H9 (cell line): ENCODE data around the gene FMN1. TPM values are rescaled to one million over a fixed set of nuclear protein-coding genes. Genes with fewer than 3 reads are reported as not detected.

Source experiments
- DNase-seq: peaks from one replicate; pipeline ENCODE4 v3.0.0-alpha.2; 2017
- H2AFZ ChIP-seq: one replicate; pipeline ENCODE4 v1.6.1; 2013; ENCODE audit warnings: mild to moderate bottlenecking, low read length, control low read depth, moderate library complexity
- H2AK5ac ChIP-seq: 2 replicates; pipeline ENCODE4 v1.6.1; 2013; ENCODE audit warnings: low read length, control low read depth, mixed read lengths; ENCODE audit not compliant: insufficient read length
- H2BK120ac ChIP-seq: one replicate; pipeline ENCODE4 v1.6.1; 2013; ENCODE audit warnings: low read depth, mild to moderate bottlenecking, low read length, control low read depth, inconsistent platforms; ENCODE audit not compliant: poor library complexity, severe bottlenecking
- H2BK12ac ChIP-seq: 2 replicates; pipeline ENCODE4 v1.6.1; 2013; ENCODE audit warnings: low read length, control low read depth, mixed read lengths, low read depth; ENCODE audit not compliant: insufficient read length
- H2BK15ac ChIP-seq: 2 replicates; pipeline ENCODE4 v1.6.1; 2013; ENCODE audit warnings: low read depth, low read length, control low read depth
- H2BK20ac ChIP-seq: one replicate; pipeline ENCODE4 v1.6.1; 2013; ENCODE audit warnings: low read depth, mild to moderate bottlenecking, low read length, control low read depth, inconsistent platforms; ENCODE audit not compliant: poor library complexity, severe bottlenecking
- H2BK5ac ChIP-seq: 2 replicates; pipeline ENCODE4 v1.6.1; 2013; ENCODE audit warnings: low read length, control low read depth, mixed read lengths; ENCODE audit not compliant: insufficient read length
- H3K14ac ChIP-seq: 2 replicates; pipeline ENCODE4 v1.6.1; 2013; ENCODE audit warnings: low read length, control low read depth; ENCODE audit not compliant: insufficient read depth
- H3K18ac ChIP-seq: 2 replicates; pipeline ENCODE4 v1.6.1; 2013; ENCODE audit warnings: low read depth, mild to moderate bottlenecking, mixed read lengths, low read length, control low read depth; ENCODE audit not compliant: insufficient read length
- H3K23ac ChIP-seq: 2 replicates; pipeline ENCODE4 v1.6.1; 2013; ENCODE audit warnings: low read length, control low read depth, mixed read lengths, low read depth; ENCODE audit not compliant: insufficient read length
- H3K23me2 ChIP-seq: 2 replicates; pipeline ENCODE4 v1.6.1; 2013; ENCODE audit warnings: low read depth, mild to moderate bottlenecking, mixed read lengths, low read length, control low read depth; ENCODE audit not compliant: insufficient read length, poor library complexity, severe bottlenecking
- H3K27ac ChIP-seq: 2 replicates; pipeline ENCODE4 v1.5.1; 2013; ENCODE audit warnings: low read length, control low read depth, mixed read lengths, low read depth; ENCODE audit not compliant: insufficient read length
- H3K27me3 ChIP-seq: 2 replicates; pipeline ENCODE4 v1.6.1; 2013; ENCODE audit warnings: low read length, control low read depth, inconsistent platforms; ENCODE audit not compliant: insufficient read depth
- H3K4ac ChIP-seq: 2 replicates; pipeline ENCODE4 v1.6.1; 2013; ENCODE audit warnings: low read depth, mild to moderate bottlenecking, control low read depth, inconsistent platforms, low read length, moderate library complexity
- H3K4me1 ChIP-seq: 2 replicates; pipeline ENCODE4 v1.6.1; 2013; ENCODE audit warnings: low read length, control low read depth, inconsistent platforms; ENCODE audit not compliant: insufficient read depth
- H3K4me2 ChIP-seq: 2 replicates; pipeline ENCODE4 v1.6.1; 2013; ENCODE audit warnings: low read length, control low read depth, mixed read lengths; ENCODE audit not compliant: insufficient read length, insufficient read depth
- H3K56ac ChIP-seq: 2 replicates; pipeline ENCODE4 v1.6.1; 2013; ENCODE audit warnings: low read depth, mild to moderate bottlenecking, mixed read lengths, low read length, control low read depth; ENCODE audit not compliant: insufficient read length
- H3K79me1 ChIP-seq: 2 replicates; pipeline ENCODE4 v1.6.1; 2013; ENCODE audit warnings: low read depth, mild to moderate bottlenecking, moderate library complexity, low read length, control low read depth, inconsistent platforms; ENCODE audit not compliant: insufficient read depth, poor library complexity, severe bottlenecking
- H3K79me2 ChIP-seq: 2 replicates; pipeline ENCODE4 v1.6.1; 2013; ENCODE audit warnings: low read length, control low read depth, inconsistent platforms; ENCODE audit not compliant: insufficient read depth
- H3K9ac ChIP-seq: 2 replicates; pipeline ENCODE4 v1.6.1; 2013; ENCODE audit warnings: low read length, control low read depth, mixed read lengths; ENCODE audit not compliant: insufficient read length; ENCODE audit errors: extremely low read depth
- H3K9me3 ChIP-seq: one replicate; pipeline ENCODE4 v1.6.1; 2013; ENCODE audit warnings: low read depth, low read length, inconsistent platforms; ENCODE audit not compliant: control insufficient read depth
- H3T11ph ChIP-seq: one replicate; pipeline ENCODE4 v1.6.1; 2013; ENCODE audit warnings: mild to moderate bottlenecking, low read length, control low read depth, inconsistent platforms
- H4K20me1 ChIP-seq: one replicate; pipeline ENCODE4 v1.6.1; 2013; ENCODE audit not compliant: control insufficient read depth, insufficient read length, insufficient read depth
- H4K5ac ChIP-seq: 2 replicates; pipeline ENCODE4 v1.6.1; 2013; ENCODE audit warnings: low read depth, mild to moderate bottlenecking, mixed read lengths, low read length, control low read depth; ENCODE audit not compliant: insufficient read length
- H4K8ac ChIP-seq: replicated peaks from 2 replicates; pipeline ENCODE4 v1.6.1; 2013; ENCODE audit warnings: low read length, control low read depth, mixed read lengths, low read depth; ENCODE audit not compliant: insufficient read length
- H4K91ac ChIP-seq: 2 replicates; pipeline ENCODE4 v1.6.1; 2013; ENCODE audit warnings: low read depth, mild to moderate bottlenecking, moderate library complexity, mixed read lengths, low read length, control low read depth; ENCODE audit not compliant: insufficient read length
- H3K27ac Mint-ChIP-seq, 3 experiments: 2 replicates in 2 of 3; 3 replicates in 1 of 3; pipeline ENCODE4 v1.8.0; 2020 to 2021; ENCODE audit warnings: mixed read lengths in 3 of 3, mild to moderate bottlenecking in 1 of 3, moderate library complexity in 1 of 3
- H3K27me3 Mint-ChIP-seq: 2 replicates; pipeline ENCODE4 v1.8.0; 2021; ENCODE audit warnings: low read depth, mild to moderate bottlenecking, moderate library complexity, mixed read lengths
- H3K36me3 Mint-ChIP-seq, 3 experiments: 2 replicates in 2 of 3; 3 replicates in 1 of 3; pipeline ENCODE4 v1.8.0; 2020 to 2021; ENCODE audit warnings: low read depth in 3 of 3, mixed read lengths in 3 of 3; ENCODE audit not compliant: insufficient read depth in 1 of 3
- H3K4me1 Mint-ChIP-seq, 2 experiments: 2 replicates each; pipeline ENCODE4 v1.8.0; 2020; ENCODE audit warnings: mixed read lengths in 2 of 2
- H3K4me3 Mint-ChIP-seq, 2 experiments: 2 replicates in 1 of 2; 3 replicates in 1 of 2; pipeline ENCODE4 v1.8.0; 2020 to 2021; ENCODE audit warnings: mild to moderate bottlenecking in 2 of 2, mixed read lengths in 2 of 2, moderate library complexity in 1 of 2
- H3K9me3 Mint-ChIP-seq, 2 experiments: 2 replicates in 1 of 2; 3 replicates in 1 of 2; pipeline ENCODE4 v1.8.0; 2020; ENCODE audit warnings: mild to moderate bottlenecking in 2 of 2, mixed read lengths in 2 of 2, moderate library complexity in 1 of 2
- WGBS: extraction: QIAGEN DNeasy Blood & Tissue Kit; methylation state at CpG from one replicate; pipeline ENCODE4 v1.1.7; 2013; ENCODE audit warnings: missing lambda C conversion rate, low lambda C conversion rate, mixed read lengths; ENCODE audit not compliant: insufficient read length; ENCODE audit errors: extremely low coverage; 5-methylcytosine and 5-hydroxymethylcytosine counted together
- total RNA-seq: library from RNA; stranded (reverse); gene quantifications from 2 replicates; pipeline ENCODE4 v1.2.1, GENCODE V29; 2021
- TF ChIP-seq, protein P1 (sequence below): fragments of 200-600 bp; sonication (generic); conservative IDR thresholded peaks from 3 replicates; pipeline ENCODE4 v1.8.0; 2021; ENCODE audit warnings: antibody characterized with exemption, mild to moderate bottlenecking

The FMN1 gene
- total RNA-seq, 1 experiment from 2014 or later = 1.9 TPM

DNA sequence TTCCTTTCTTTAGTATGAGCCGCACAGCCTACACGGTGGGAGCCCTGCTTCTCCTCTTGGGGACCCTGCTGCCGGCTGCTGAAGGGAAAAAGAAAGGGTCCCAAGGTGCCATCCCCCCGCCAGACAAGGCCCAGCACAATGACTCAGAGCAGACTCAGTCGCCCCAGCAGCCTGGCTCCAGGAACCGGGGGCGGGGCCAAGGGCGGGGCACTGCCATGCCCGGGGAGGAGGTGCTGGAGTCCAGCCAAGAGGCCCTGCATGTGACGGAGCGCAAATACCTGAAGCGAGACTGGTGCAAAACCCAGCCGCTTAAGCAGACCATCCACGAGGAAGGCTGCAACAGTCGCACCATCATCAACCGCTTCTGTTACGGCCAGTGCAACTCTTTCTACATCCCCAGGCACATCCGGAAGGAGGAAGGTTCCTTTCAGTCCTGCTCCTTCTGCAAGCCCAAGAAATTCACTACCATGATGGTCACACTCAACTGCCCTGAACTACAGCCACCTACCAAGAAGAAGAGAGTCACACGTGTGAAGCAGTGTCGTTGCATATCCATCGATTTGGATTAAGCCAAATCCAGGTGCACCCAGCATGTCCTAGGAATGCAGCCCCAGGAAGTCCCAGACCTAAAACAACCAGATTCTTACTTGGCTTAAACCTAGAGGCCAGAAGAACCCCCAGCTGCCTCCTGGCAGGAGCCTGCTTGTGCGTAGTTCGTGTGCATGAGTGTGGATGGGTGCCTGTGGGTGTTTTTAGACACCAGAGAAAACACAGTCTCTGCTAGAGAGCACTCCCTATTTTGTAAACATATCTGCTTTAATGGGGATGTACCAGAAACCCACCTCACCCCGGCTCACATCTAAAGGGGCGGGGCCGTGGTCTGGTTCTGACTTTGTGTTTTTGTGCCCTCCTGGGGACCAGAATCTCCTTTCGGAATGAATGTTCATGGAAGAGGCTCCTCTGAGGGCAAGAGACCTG lies 463.5 kb downstream of the FMN1 start:
- no peaks in the 10 kb centered on the region for H3K79me1 ChIP-seq
- H3K23ac ChIP-seq = no peak overlapping the region
- DNase-seq = peak; percentile 89
- H3K56ac ChIP-seq = no peak overlapping the region
- no peak overlapping the region for H3K27ac ChIP-seq
- no peak overlapping the region for H2AK5ac ChIP-seq
- TF ChIP-seq, protein P1, sequence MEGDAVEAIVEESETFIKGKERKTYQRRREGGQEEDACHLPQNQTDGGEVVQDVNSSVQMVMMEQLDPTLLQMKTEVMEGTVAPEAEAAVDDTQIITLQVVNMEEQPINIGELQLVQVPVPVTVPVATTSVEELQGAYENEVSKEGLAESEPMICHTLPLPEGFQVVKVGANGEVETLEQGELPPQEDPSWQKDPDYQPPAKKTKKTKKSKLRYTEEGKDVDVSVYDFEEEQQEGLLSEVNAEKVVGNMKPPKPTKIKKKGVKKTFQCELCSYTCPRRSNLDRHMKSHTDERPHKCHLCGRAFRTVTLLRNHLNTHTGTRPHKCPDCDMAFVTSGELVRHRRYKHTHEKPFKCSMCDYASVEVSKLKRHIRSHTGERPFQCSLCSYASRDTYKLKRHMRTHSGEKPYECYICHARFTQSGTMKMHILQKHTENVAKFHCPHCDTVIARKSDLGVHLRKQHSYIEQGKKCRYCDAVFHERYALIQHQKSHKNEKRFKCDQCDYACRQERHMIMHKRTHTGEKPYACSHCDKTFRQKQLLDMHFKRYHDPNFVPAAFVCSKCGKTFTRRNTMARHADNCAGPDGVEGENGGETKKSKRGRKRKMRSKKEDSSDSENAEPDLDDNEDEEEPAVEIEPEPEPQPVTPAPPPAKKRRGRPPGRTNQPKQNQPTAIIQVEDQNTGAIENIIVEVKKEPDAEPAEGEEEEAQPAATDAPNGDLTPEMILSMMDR = no peak
- Mint-ChIP-seq H3K9me3 (peaks cover 0 to 2% of the 10 kb centered on the region in 2 experiments; a peak in 3 of 5 replicates), H3K4me3 (peak overlapping the region in 1 of 2 experiments; percentile 14; a peak in 3 of 5 replicates), H3K36me3 (no peaks in the 10 kb centered on the region; a peak in 1 of 7 replicates), H3K27ac (no peak overlapping the region), H3K4me1 (peaks cover 23% of the 10 kb centered on the region in 2 experiments), H3K27me3 (peaks cover 10% of the 10 kb centered on the region)
- H2AFZ ChIP-seq = no peak overlapping the region
- no peaks in the 10 kb centered on the region; the same call in 1 of the 2 replicates for H3K4me1 ChIP-seq
- no peaks in the 10 kb centered on the region for H4K20me1 ChIP-seq
- H2BK5ac ChIP-seq = no peak overlapping the region
- H2BK15ac ChIP-seq = no peak overlapping the region
- H3K27me3 ChIP-seq = no peaks in the 10 kb centered on the region; the same call in 1 of the 2 replicates
- H3K9ac ChIP-seq = no peak overlapping the region
- no peak overlapping the region for H4K91ac ChIP-seq
- H3K79me2 ChIP-seq = no peaks in the 10 kb centered on the region
- no peak overlapping the region for H3T11ph ChIP-seq
- no peak overlapping the region for H3K18ac ChIP-seq
- no peak overlapping the region for H3K14ac ChIP-seq
- no peak overlapping the region for H4K5ac ChIP-seq
- H2BK120ac ChIP-seq = no peak overlapping the region
- no peaks in the 10 kb centered on the region for H3K9me3 ChIP-seq
- no peak overlapping the region for H2BK20ac ChIP-seq
- no CpG with 5 or more reads among the region's 27 CpGs for WGBS
- no peak overlapping the region for H3K4ac ChIP-seq
- H4K8ac ChIP-seq = no peak overlapping the region
- H3K23me2 ChIP-seq = no peaks in the 10 kb centered on the region
- H2BK12ac ChIP-seq = no peak overlapping the region
- H3K4me2 ChIP-seq = peak overlapping the region; percentile 0
